ENCODE data around the gene TMA16.

DNA sequence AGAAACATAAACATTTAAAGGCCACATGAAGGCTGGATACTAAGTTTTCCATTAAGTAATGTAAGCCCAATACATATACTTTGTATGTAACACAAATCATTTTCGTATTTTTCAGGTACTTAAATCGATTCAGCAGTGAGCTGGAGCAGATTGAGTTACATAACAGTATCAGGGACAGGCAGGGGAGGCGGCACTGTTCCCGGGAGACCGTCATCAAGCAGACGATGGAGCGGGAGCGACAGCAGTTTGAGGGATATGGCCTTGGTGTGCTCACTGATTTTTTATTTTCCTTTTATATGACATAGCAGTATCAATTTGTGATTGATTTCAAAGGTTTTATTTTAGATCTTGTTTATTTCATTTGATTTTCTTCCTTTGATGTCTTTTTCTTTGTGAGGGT is 20.7 kb downstream of the TMA16 start:
- TF ChIP-seq EZH2 (IDR thresholded peaks at IDR 0.05) (no peak), POLR2AphosphoS5 (IDR thresholded peaks at IDR 0.05; ENCODE audit: borderline replicate concordance, low read depth, low read length) (no peak)
